HG02981 (cell line): ENCODE data around the gene NOL4L.

ENCODE experiments used
- ATAC-seq: cut with Tn5 transposase; IDR thresholded peaks from one replicate; pipeline ENCODE4 v1.9.1; 2021; ENCODE audit warnings: mild to moderate bottlenecking, moderate library complexity; ENCODE audit not compliant: unreplicated experiment

Gene NOL4L, protein sequence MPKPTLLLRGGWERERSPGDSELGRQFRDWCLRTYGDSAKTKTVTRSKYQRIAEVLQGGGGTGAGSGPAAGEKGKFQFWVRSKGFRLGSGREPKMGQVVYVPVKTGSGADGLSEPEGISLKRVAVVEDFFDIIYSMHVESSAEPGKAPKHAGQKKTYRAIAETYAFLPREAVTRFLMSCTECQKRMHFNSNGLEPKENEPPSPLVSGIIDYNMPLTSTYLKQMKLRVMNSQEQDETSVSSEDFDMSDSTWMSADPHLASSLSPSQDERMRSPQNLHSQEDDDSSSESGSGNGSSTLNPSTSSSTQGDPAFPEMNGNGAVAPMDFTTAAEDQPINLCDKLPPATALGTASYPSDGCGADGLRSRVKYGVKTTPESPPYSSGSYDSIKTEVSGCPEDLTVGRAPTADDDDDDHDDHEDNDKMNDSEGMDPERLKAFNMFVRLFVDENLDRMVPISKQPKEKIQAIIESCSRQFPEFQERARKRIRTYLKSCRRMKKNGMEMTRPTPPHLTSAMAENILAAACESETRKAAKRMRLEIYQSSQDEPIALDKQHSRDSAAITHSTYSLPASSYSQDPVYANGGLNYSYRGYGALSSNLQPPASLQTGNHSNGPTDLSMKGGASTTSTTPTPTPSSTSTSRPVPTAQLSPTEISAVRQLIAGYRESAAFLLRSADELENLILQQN

DNA sequence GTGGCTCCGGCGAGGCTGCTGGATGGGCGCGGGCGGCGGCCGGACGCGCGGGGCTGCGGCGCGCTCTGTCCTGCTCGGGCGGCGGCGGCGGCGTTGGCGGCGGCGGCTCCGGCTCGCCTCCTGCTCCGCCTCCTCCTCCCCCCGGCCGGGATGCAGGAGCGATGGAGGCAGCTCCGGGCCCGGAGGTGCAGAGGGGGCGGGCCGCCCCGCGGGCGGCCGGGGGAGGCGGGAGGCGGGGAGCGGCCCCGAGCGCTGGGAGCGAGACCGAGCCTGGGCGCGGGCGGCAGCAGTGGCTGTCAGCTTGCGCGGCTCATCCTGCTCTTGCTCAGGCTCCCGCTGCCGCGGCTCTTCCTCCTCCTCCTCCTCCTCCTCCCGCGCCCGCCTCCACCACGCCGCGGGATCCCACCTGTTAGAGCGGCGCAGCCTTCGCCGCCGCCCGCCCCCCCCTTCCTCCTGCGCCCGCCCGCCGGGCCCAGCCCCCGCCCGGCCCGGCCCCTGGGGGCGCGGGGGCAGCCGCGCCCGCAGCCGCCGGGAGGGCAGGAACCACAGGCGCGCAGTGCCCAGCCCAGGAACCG is at the start of gene NOL4L:
TSS of gene NOL4L (minus strand) at position 323 of the 575 bp plus-strand sequence. CDS start 443 bp downstream, outside the sequence.
- no peak for ATAC-seq

DNA sequence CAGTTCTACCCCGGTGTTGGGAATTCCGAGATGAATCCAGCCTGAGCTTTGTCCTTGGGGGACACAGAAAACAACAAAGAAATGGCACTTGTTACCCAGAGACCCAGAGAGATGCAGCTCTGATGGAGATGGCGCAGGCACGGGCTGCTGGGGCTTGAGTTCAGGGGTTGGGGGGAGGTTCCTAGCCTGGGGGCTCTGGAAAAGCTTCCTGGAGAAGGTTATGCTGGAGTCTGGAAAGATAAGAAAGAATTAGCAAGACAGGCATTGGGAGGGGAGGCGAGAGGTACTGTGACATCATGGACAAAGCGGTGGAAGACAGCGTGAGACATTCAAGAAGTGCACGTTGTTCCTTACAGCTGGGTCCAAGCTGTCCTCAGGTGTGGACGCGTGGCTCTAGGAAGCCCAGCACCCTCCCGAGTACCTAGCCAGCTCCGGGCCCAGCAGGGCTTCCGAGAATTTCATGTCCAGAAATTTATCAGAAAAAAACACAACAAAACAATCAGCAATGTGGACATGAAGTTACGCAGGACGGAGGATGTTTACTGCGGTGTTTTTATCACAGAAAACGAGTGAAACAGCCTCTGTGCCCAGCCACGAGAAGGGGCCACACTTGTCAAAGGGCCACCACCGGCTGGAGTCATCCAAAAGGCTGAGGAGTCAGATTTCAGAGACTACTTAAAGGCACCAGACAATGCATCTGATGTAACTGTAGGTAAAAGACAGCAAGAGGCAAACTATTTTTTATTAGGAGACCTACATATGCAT is 49.1 kb upstream of the NOL4L start:
- ATAC-seq, result no peak

DNA sequence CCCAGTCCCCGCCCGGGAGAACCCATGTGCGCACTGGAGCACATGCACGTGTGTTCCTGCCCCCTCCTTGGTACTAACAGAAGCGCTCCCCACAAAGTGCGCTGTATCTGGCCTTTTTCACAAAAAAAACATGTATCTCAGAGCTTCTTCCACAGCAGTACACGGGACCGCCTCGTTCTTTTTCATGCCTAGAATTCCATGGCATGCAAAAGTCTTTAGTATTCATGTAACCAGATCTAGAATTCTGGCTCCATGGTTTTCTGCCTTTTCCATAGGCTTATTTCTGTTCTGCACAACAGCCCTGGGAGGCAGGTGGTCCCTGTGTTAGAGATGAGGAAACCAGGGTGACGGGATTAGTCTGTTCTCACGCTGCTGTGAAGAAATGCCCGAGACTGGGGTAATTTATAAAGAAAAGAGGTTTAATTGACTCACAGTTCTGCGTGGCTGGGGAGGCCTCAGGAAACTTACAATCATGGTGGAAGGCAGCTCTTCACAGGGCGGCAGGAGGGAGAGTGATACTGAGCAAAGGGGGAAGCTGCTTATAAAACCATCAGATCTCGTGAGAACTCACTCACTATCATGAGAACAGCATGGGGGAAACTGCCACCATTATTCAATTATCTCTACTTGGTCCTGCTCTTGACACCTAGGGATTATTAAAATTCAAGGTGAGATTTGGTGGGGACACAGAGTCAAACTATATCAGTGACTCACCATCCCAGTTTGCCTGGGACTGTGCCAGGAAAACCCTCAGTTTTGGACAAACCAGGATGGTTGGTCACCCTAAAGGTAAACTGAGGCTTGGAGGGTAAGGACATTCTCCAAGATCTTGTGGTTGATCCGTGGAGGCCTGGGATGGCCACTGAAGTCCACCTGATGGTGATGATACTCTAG is 47.6 kb upstream of the NOL4L start:
- no peak for ATAC-seq

DNA sequence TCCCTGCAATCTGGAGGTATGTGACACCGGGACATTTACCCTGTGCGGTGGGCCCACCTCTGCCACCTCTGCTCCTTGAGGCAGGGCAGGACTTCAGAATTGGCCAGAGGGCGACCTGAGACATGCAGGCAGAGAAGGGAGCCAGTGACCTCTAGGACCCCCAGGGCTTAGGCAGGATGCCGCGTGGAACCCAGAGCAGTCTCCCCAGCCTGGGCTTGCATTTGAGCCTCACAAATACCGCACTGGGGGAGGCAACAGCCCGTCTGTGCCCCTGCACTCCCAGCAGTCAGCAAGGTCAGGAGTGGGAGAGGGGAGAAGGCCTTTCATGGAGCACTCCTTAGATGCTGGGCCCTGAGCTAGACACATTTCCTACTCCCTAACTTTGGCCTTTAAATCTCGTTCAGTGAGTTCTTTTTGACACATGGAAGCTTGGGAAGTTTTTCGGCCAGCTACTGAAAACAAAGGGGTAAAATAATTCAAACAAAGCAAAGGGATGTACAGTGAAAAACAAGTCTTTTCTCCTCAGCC is 46.9 kb upstream of the NOL4L start:
- no peak for ATAC-seq

DNA sequence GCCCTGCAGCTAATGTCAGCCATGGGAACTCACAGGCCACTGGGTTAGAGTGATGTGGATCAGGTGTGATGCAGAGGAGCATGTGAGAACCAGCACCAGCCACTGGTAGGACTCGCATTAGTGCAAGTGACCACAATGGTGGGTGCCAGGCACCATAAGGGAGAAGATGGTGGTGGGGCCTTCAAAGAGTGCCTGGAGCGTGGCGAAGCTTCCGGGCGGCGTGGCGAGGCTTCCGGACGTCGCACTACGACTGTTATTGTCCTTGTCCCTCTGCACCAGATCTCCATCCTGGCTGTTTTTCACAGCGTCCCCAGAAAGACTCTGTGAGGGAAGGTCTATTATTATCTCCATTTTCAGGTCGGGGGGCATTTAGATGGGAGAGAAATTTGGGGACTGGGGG is 44.7 kb upstream of the NOL4L start:
- ATAC-seq, result no peak

DNA sequence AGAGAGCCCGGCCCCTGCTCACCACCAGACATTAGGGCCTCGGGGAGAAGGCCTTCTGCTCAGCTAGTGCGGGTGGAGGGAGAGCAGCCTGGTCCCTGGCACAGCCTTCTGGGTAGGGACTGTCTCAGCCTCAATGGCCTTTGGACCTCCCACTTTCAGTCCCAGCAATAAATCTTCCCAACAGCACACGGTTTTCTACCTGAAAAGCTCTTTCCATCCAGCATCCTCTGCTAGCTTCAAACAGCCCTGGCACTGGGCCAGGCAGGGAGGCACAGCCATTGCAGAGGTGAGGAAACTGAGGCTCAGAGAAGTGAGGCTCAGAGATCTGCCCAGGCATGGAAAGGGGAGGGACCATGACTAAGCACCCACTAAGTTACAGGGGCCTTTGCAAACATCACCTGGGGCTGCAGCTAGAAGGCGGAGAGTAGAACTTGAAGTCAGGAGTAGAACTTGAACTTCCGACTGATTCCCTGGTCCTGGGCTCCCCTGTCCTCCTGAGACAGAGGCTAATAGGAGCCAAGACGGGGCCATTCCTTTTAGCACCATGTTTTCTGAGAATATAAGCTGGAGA is 43.9 kb upstream of the NOL4L start:
- ATAC-seq, result no peak

DNA sequence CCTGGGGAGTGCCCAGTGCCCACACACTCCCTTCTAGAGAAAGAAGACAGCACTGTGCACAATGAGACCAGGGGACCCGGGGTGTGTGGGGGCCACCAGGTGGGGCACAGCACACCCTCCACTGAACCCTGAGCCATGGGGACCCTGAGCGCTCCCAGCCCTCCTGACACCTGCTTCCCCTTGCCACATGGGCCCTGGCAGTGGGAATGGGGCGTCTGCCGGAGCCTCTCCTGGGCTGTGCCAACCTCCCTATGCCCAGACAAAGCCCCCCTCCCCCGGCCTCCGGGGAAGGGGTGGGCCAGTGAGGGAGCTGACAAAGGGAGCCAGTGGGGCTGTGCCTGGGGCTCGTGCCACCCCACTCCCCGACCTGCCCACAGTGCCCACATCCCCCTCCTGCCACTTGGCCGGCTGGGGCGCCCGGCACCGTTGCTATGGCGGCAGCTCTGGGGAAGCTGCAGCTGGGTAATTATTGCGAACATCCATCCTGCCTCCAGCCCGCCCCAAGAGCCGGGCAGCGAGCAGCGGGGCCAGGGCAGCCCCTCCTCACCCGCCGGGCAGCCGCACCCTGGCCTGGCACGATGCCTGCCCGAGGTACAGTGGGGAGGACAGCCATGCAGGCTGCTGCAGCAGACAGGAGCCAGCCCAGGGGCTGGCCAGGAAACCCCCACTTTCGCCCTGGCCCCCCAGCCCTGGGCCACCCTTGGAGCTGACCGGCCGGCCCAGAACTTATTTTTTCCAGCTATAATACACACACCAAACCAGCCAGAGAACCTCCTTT is 41.9 kb upstream of the NOL4L start:
- no peak for ATAC-seq

DNA sequence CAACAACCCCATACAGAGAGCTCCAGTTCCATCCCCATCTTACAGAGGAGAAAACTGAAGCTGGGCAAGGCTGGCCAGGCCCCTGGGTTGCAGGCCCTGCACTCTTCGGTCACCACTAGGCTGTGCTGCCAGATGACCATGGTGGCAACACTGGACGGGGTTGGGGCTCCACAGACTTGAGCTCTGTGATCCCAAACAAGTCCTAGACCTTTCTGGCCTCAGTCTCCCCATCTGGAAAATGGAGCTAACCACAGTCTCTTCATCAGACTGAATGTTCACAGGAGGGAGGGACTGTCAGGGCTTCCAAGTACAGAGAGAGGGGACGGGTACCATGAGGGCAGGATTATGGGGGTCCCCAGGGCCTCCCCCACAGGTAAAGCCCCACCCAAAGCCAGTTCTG is 41.3 kb upstream of the NOL4L start:
- ATAC-seq, result no peak

DNA sequence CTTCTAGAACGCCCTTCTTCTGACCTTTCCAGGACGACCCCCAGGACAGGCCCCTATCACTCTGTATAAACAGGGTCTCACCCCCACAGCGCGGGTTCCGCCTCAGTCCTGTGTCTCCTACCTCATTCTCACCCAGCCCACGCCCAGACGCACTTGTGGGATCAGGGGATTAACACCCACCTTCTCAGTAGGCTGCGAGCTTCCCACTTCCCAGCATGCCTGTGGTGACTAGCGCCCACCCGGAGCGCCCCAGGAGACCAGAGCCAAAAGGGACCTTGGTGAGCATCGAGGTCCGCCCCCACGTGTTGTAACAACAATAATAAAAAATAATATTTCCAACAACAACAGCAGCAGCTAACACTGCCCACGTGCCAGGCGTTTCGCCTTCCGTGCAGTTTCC is 40.9 kb upstream of the NOL4L start:
- ATAC-seq, result no peak

DNA sequence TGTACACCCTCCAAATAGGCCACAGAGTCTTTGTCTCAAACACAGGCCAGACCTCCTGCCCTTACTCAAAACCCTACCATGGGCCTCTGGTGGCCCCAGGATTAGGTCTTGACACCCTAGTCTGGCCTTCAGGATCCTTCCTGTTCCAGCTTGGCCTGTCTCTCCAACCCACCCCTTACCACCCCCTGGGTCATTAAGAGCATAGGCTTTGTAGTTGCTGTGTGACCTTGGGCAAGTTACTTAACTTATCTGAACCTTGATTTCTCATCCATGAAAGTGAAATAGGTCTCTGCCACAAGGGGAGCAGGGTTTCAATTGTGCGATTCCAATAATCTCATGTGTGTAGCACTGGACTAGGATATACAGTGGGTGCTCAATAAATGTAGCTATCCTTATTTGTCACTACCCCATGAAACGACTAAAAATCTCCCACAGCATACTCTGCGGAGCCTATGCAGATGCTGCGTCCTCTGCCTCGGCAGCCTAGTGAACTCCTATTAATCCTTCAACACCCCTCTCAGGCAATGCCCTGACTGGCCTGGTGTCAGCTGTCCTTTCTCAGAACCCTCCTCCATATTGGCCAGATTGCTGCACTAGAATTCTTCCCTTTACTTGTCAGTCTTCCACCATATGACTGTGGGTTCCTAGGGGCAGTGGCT is 39.7 kb upstream of the NOL4L start:
- no peak for ATAC-seq

DNA sequence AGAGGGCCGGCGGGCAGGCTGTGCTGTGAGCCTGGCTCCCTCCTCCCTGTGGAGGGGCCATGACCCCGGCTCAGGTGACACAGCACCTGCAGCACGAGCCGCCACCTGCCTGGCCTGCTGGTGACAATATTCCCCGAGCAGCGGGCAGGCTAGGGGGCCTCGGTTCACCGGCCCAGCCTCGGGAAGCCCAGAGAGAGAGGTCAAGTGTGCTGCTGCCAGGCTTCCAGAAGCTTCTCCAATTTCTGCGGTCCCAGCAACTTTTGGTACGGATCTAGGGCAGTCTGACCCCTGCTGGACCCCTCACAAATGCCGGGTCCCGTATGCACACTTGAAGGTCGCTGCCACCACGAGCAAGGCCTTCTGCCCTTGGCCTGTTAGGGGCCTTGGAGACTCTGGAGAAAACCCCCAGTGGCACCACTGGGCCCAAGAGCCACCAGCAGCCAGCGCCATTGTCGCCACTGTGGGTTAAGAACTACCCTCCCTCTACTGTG is 38.6 kb upstream of the NOL4L start:
- no peak for ATAC-seq

DNA sequence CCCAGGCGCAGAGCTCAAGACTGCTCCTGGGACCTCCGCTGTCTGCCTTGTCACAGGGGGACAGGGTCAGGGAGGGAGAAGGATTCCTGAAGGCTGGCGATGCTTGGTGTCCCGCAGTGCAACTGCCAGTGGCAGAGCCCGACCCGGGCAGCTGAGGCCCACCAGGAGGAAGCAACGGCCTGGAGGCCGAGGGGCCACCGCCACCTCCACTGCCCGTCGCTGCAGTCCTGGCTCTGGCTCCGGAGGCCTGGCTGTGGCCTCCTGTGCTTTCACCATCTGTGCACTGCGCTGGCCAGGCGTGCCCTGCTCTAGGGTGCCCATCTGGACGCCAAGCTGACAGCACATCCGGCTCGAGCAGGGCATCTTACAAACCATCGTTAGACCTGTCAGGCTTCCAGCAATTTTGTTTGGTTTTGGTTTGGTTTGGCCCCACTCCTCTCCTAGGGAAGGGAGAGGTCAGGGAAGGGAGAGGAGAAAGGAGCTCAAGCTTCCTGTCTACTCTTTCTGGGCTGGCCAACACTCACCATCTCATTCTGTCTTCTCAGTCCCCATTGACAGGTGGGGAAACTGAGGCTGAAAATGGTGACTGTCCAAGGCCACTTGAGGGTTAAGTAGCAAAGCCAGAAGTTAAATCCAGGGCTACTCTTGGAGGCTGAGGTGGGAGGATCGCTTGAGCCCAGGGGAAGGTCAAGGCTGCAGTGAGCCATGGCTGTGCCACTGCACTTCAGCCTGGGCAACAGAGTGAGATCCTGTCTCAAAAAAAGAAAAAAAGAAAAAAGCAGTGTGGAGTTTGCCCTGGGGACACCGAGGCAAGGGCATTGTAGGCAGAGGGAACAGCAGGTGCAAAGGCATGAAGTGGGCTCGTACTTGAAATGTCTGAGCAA is 37.7 kb upstream of the NOL4L start:
- no peak for ATAC-seq

DNA sequence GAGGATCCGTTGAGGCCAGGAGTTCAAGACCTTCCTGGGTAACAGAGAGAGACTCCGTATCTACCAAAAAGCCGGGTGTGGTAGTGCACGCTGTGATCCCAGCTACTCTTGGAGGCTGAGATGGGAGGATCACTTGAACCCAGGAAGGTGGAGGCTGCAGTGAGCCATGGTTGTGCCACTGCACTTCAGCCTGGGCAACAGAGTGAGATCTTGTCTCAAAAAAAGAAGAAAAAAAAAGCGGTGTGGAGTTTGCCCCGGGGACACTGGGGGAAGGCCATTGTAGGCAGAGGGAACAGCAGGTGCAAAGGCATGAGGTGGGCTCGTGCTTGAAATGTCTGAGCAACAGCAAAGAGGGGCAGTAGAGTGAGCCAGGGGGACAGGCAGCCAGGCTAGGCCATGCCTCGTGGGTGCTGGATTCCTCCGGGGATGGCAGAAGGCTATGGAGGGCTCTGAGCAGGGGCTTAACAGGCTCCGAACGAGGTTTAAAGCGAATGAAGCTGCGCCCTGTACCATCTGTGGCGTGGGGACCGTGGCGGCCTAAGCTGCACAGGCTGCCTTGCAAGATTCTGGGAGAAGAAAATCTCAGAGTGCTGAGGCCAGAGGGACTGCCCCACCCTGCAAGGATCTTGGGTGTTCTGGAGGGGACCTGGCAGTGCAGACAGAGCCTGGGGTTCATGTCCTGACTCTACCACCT is 36.9 kb upstream of the NOL4L start:
- ATAC-seq, result no peak

DNA sequence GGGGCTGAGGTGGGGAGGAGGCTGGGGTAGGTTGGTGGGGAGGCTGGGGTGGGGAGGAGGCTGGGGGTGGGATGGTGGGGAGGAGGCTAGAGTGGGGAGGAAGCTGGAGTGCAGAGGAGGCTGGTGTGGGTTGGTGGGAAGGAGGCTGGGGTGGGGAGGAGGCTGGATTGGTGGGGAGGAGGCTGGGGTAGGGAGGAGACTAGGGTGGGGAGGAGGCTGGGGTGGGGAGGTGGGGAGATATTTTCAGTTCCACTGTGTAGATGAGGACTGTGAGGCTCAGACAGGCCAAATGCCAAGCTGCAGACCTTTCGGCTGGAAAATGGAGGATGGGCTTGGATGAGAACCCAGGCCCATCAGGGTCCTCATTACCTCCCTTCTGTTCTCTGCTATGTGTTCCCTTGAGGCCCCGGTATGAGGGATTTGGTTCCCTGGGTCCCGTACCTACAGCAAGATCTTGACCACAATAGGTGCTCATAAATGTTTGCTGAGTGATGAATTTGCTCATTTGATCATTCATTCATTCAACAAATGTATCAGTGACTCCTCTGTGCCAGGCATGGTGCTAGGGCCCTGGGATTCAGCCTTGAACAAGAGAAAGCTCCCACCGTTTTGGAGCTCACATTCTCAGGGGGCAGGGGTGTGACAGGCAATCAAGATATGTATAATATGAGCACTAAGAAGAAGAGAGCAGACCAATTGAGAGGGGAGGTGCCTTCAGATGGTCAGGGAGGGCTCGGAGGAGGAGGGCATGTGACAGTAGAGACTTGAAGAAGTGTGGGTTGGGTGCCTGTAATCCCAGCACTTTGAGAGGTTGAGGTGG is 36.1 kb upstream of the NOL4L start:
- no peak for ATAC-seq

DNA sequence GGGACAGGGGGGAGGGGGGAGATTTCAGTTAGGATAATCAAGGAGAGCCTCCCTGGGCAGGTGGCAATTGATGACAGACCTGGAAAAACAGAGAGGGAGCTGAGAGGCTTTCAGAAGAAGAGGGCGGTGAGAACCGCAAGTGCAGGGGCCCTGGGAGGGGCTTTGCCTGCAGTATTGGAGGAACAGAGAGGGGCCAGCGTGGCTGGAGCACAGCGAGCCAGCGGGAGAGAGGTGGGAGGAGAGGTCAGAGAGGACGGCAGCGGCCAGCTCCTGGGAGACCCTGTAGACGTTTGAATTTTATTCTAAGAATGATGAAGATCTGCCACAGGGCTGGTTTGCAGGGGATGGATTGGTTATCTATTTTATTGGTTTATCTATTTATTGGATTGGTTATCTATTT is 34.5 kb upstream of the NOL4L start:
- ATAC-seq, result no peak

DNA sequence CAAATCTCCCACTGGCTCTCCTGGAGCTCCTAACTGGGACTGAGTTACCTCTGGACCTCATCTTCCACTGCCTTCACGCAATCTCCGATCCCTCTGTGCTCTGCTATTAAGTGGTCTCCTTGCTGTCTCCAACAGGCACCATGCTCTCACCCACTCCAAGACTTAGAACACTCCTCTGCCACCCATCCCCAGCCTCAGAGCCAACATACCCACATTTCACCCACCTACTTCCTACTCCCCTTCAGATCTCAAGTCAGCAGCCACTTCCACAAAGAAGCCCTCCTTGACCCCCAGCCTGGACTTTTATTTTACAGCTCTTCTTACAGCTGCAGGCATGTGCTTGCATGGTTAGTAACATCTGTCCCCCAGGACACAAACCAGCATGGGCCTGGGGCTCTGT is 29.6 kb upstream of the NOL4L start:
- no peak for ATAC-seq
